Thyroid gland (tissue), 4 donors: ENCODE measurements around the gene DHRS2. TPM values are rescaled to one million over a fixed set of nuclear protein-coding genes. Genes with fewer than 3 reads are reported as not detected.

Experiments
- DNase-seq, 2 donors: peaks; one replicate each; pipeline ENCODE4 v3.0.0-alpha.2; 2019
- H3K27ac ChIP-seq, 3 donors: fragments of 200-600 bp; sonication (generic); 1 replicate in 2 of 3; 2 replicates in 1 of 3; pipeline ENCODE4 v1.5.1; 2016 to 2019; ENCODE audit warnings: mild to moderate bottlenecking in 1 of 3, moderate library complexity in 1 of 3
- H3K27me3 ChIP-seq: fragments of 200-600 bp; sonication (generic); one replicate; pipeline ENCODE4 v1.5.1; 2019
- H3K36me3 ChIP-seq, 2 donors: fragments of 200-600 bp; sonication (generic); one replicate each; pipeline ENCODE4 v1.5.1; 2016 to 2019
- H3K4me1 ChIP-seq, 2 donors: fragments of 200-600 bp; sonication (generic); one replicate each; pipeline ENCODE4 v1.5.1; 2017 to 2019
- H3K4me3 ChIP-seq, 3 donors: fragments of 200-600 bp; sonication (generic); replicated peaks in 1 of 3; 1 replicate in 2 of 3; 2 replicates in 1 of 3; pipeline ENCODE4 v1.5.1; 2016; ENCODE audit warnings: mild to moderate bottlenecking in 1 of 3
- H3K9me3 ChIP-seq: fragments of 200-600 bp; sonication (generic); one replicate; pipeline ENCODE4 v1.5.1; 2017
- CTCF ChIP-seq, 6 experiments: fragments of 200-600 bp in 3 of 6; fragments of 450-650 bp in 3 of 6; sonication (generic) in 3 of 6; IDR thresholded peaks; one replicate each; pipeline ENCODE4 v1.5.1; 2016 to 2019; ENCODE audit warnings: antibody characterized with exemption in 6 of 6, mild to moderate bottlenecking in 2 of 6, inconsistent platforms in 1 of 6, moderate library complexity in 1 of 6
- POLR2A ChIP-seq, 2 donors: fragments of 450-650 bp; IDR thresholded peaks; one replicate each; pipeline ENCODE4 v1.6.1; 2017; ENCODE audit warnings: antibody characterized with exemption in 2 of 2, mild to moderate bottlenecking in 2 of 2, moderate library complexity in 1 of 2
- WGBS, 2 donors: methylation state at CpG; one replicate each; pipeline ENCODE4 v1.1.5; 2017; 5-methylcytosine and 5-hydroxymethylcytosine counted together
- intact Hi-C: fragments of 100-400 bp; cut with DNase I; formaldehyde crosslinking; loops from one replicate; pipeline ENCODE4 v1.15.1; 2023
- total RNA-seq, 4 donors: library from RNA; depleted of rRNA; stranded (reverse); fragments of >200 nt; gene quantifications; one replicate each; pipeline ENCODE4 v1.2.3, GENCODE V29; 2016

The DHRS2 gene
- total RNA-seq, 4 donors from 2014 or later = not detected

GRCh38 chr14:23618415-23618988, 17.7 kb upstream of the DHRS2 start:
- 83 to 93% methylated on average over 2 of the region's 2 CpGs for WGBS, 2 donors
- Histone ChIP-seq H3K36me3 (no peaks in the 10 kb centered on the region), H3K9me3 (no peaks in the 10 kb centered on the region), H3K4me3 (no peak overlapping the region), H3K27me3 (no peaks in the 10 kb centered on the region), H3K4me1 (no peaks in the 10 kb centered on the region), H3K27ac (no peak overlapping the region)
- DNase-seq = no peak
- TF ChIP-seq POLR2A (IDR thresholded peaks at IDR 0.05) (no peak), CTCF (IDR thresholded peaks at IDR 0.05) (no peak)
- intact Hi-C loops = no loop called here

- Histone ChIP-seq H3K4me1 (no peaks in the 10 kb centered on the region), H3K4me3 (no peak overlapping the region), H3K27ac (no peak overlapping the region), H3K36me3 (no peaks in the 10 kb centered on the region), H3K27me3 (no peaks in the 10 kb centered on the region), H3K9me3 (no peaks in the 10 kb centered on the region)
- TF ChIP-seq CTCF (IDR thresholded peaks at IDR 0.05) (no peak), POLR2A (IDR thresholded peaks at IDR 0.05) (no peak)
- intact Hi-C loops = no loop called here
- 73 to 75% methylated on average over 3 of the region's 3 CpGs for WGBS, 2 donors
- DNase-seq = no peak
Observed at GRCh38 chr14:23620177-23620702, 15.9 kb upstream of the DHRS2 start.

- Histone ChIP-seq H3K4me3 (no peak overlapping the region), H3K27ac (no peak overlapping the region), H3K36me3 (no peaks in the 10 kb centered on the region), H3K27me3 (no peaks in the 10 kb centered on the region), H3K4me1 (no peaks in the 10 kb centered on the region), H3K9me3 (no peaks in the 10 kb centered on the region)
- no peak for TF ChIP-seq POLR2A (IDR thresholded peaks at IDR 0.05)
- TF ChIP-seq CTCF (IDR thresholded peaks at IDR 0.05) = no peak
- 41 to 44% methylated on average over 6 of the region's 6 CpGs for WGBS, 2 donors
- no peak for DNase-seq
- intact Hi-C loops = no loop called here
Observed at GRCh38 chr14:23621204-23621931, 14.8 kb upstream of the DHRS2 start.

GRCh38 chr14:23621932-23622730, 14.0 kb upstream of the DHRS2 start:
- DNase-seq = no peak
- intact Hi-C loops = no loop called here

More at GRCh38 chr14:23621932-23622730, 14.0 kb upstream of the DHRS2 start:
- Histone ChIP-seq H3K27ac (no peak overlapping the region), H3K27me3 (no peaks in the 10 kb centered on the region), H3K4me3 (no peak overlapping the region), H3K4me1 (no peaks in the 10 kb centered on the region), H3K36me3 (no peaks in the 10 kb centered on the region), H3K9me3 (no peaks in the 10 kb centered on the region)
- TF ChIP-seq CTCF (IDR thresholded peaks at IDR 0.05) (no peak), POLR2A (IDR thresholded peaks at IDR 0.05) (no peak)
- 81 to 88% methylated on average over 4 of the region's 4 CpGs for WGBS, 2 donors
